ACHN (cell line): ENCODE data around the gene LRRC31.

ENCODE experiments used
- DNase-seq: peaks from one replicate; pipeline ENCODE4 v3.0.0-alpha.2; 2015
- in situ Hi-C: cut with HindIII; loops from 2 replicates; pipeline ENCODE4 v1.10.0; 2017; ENCODE audit warnings: low sequenced_read_pairs, low pct_ligation_motif_present, low pct_unique_long_range_greater_than_20kb

The LRRC31 gene

GRCh38 chr3:169867584-169868210, 2.0 kb downstream of the LRRC31 start:
- in situ Hi-C loops, result no loop called here
- no peak for DNase-seq

GRCh38 chr3:169865176-169865767, 4.5 kb downstream of the LRRC31 start:
- in situ Hi-C loops, result no loop called here
- DNase-seq, result no peak

GRCh38 chr3:169864270-169864669, 5.5 kb downstream of the LRRC31 start:
- DNase-seq, result no peak
- in situ Hi-C loops, result no loop called here

GRCh38 chr3:169863458-169863899, 6.3 kb downstream of the LRRC31 start:
- in situ Hi-C loops, result no loop called here
- DNase-seq, result peak; percentile 63

GRCh38 chr3:169861871-169862270, 7.9 kb downstream of the LRRC31 start:
- DNase-seq, result no peak
- in situ Hi-C loops, result no loop called here

GRCh38 chr3:169857811-169858210, 11.9 kb downstream of the LRRC31 start:
- in situ Hi-C loops, result no loop called here
- no peak for DNase-seq

GRCh38 chr3:169855514-169855913, 14.2 kb downstream of the LRRC31 start:
- in situ Hi-C loops, result no loop called here
- DNase-seq, result no peak

- DNase-seq, result no peak
- in situ Hi-C loops, result no loop called here
Measured at GRCh38 chr3:169850618-169851017, 19.1 kb downstream of the LRRC31 start.

GRCh38 chr3:169848741-169849140, 21.0 kb downstream of the LRRC31 start:
- in situ Hi-C loops, result no loop called here
- no peak for DNase-seq

- DNase-seq, result no peak
- in situ Hi-C loops, result no loop called here
Measured at GRCh38 chr3:169847896-169848295, 21.8 kb downstream of the LRRC31 start.

GRCh38 chr3:169846458-169847193, 23.1 kb downstream of the LRRC31 start:
- peak; percentile 74 for DNase-seq
- in situ Hi-C loops, result no loop called here

- DNase-seq, result no peak
- in situ Hi-C loops, result no loop called here
Measured at GRCh38 chr3:169842960-169843359, 26.8 kb downstream of the LRRC31 start.

GRCh38 chr3:169841171-169841570, 28.6 kb downstream of the LRRC31 start:
- in situ Hi-C loops, result no loop called here
- no peak for DNase-seq

GRCh38 chr3:169838511-169839030, 31.2 kb downstream of the LRRC31 start:
- in situ Hi-C loops, result no loop called here
- DNase-seq, result no peak

- DNase-seq, result no peak
- in situ Hi-C loops, result no loop called here
Measured at GRCh38 chr3:169836942-169837275, 32.8 kb downstream of the LRRC31 start.

- DNase-seq, result no peak
- in situ Hi-C loops, result no loop called here
Measured at GRCh38 chr3:169836078-169836941, 33.4 kb downstream of the LRRC31 start.

- in situ Hi-C loops, result no loop called here
- no peak for DNase-seq
Measured at GRCh38 chr3:169835533-169835932, 34.2 kb downstream of the LRRC31 start.

GRCh38 chr3:169827712-169828111, 42.0 kb downstream of the LRRC31 start:
- no peak for DNase-seq
- in situ Hi-C loops, result no loop called here

- DNase-seq, result no peak
- in situ Hi-C loops, result no loop called here
Measured at GRCh38 chr3:169825316-169825715, 44.4 kb downstream of the LRRC31 start.
